ENCODE measurements around the gene MCAT. TPM values are rescaled to one million over a fixed set of nuclear protein-coding genes. Genes with fewer than 3 reads are reported as not detected.

Gene MCAT
- total RNA-seq, 1 donor from 2014 or later = 11.8 TPM

GRCh38 chr22:43185860-43186261 lies 42.7 kb upstream of the MCAT start:
- FAIRE-seq = no peak
- H3K4me3 ChIP-seq (ENCODE audit: low read depth, low read length) = peak overlapping the region; percentile 79
- peaks cover 15% of the 10 kb centered on the region for H3K36me3 ChIP-seq (ENCODE audit: control insufficient read depth, insufficient read depth, low read length)
- TF ChIP-seq CTCF (IDR thresholded peaks at IDR 0.05; ENCODE audit: insufficient read depth, low read length, severe bottlenecking) = no peak
- peak; percentile 17 for DNase-seq (ENCODE audit: low read depth)
- H3K27me3 ChIP-seq (ENCODE audit: control insufficient read depth, insufficient read depth, low read length) = no peaks in the 10 kb centered on the region

GRCh38 chr22:43183496-43184277 lies 40.5 kb upstream of the MCAT start:
- no peak for FAIRE-seq

GRCh38 chr22:43182726-43183125 lies 39.5 kb upstream of the MCAT start:
- no peak for DNase-seq (ENCODE audit: low read depth)
- H3K4me3 ChIP-seq (ENCODE audit: low read depth, low read length) = no peak overlapping the region
- H3K36me3 ChIP-seq (ENCODE audit: control insufficient read depth, insufficient read depth, low read length) = peaks cover 36% of the 10 kb centered on the region
- FAIRE-seq = no peak
- no peaks in the 10 kb centered on the region for H3K27me3 ChIP-seq (ENCODE audit: control insufficient read depth, insufficient read depth, low read length)
- TF ChIP-seq CTCF (IDR thresholded peaks at IDR 0.05; ENCODE audit: insufficient read depth, low read length, severe bottlenecking) = no peak

More at GRCh38 chr22:43183496-43184277, 40.5 kb upstream of the MCAT start:
- H3K4me3 ChIP-seq (ENCODE audit: low read depth, low read length) = no peak overlapping the region
- DNase-seq (ENCODE audit: low read depth) = peak; percentile 53
- H3K36me3 ChIP-seq (ENCODE audit: control insufficient read depth, insufficient read depth, low read length) = peaks cover 34% of the 10 kb centered on the region
- no peak for TF ChIP-seq CTCF (IDR thresholded peaks at IDR 0.05; ENCODE audit: insufficient read depth, low read length, severe bottlenecking)
- no peaks in the 10 kb centered on the region for H3K27me3 ChIP-seq (ENCODE audit: control insufficient read depth, insufficient read depth, low read length)

- Histone ChIP-seq H3K27me3 (ENCODE audit: control insufficient read depth, insufficient read depth, low read length) (no peaks in the 10 kb centered on the region), H3K4me3 (ENCODE audit: low read depth, low read length) (no peak overlapping the region), H3K36me3 (ENCODE audit: control insufficient read depth, insufficient read depth, low read length) (peaks cover 36% of the 10 kb centered on the region)
- TF ChIP-seq CTCF (IDR thresholded peaks at IDR 0.05; ENCODE audit: insufficient read depth, low read length, severe bottlenecking) = no peak
- DNase-seq (ENCODE audit: low read depth) (no peak), FAIRE-seq (no peak)
Observed at GRCh38 chr22:43182118-43182517, 38.9 kb upstream of the MCAT start.

- Histone ChIP-seq H3K4me3 (ENCODE audit: low read depth, low read length) (no peak overlapping the region), H3K27me3 (ENCODE audit: control insufficient read depth, insufficient read depth, low read length) (no peaks in the 10 kb centered on the region), H3K36me3 (ENCODE audit: control insufficient read depth, insufficient read depth, low read length) (peaks cover 38% of the 10 kb centered on the region)
- DNase-seq (ENCODE audit: low read depth) (no peak), FAIRE-seq (no peak)
- no peak for TF ChIP-seq CTCF (IDR thresholded peaks at IDR 0.05; ENCODE audit: insufficient read depth, low read length, severe bottlenecking)
Observed at GRCh38 chr22:43181321-43182076, 38.3 kb upstream of the MCAT start.
